PC-9 (cell line): Measurements from ENCODE around the gene SLC41A3. TPM values are rescaled to one million over a fixed set of nuclear protein-coding genes. Genes with fewer than 3 reads are reported as not detected.

Source experiments
- BruUV-seq: library from RNA; stranded (reverse); fragments of 400-500 nt; replicated peaks from 2 replicates; lab custom pipeline; 2021; lab: Mats Ljungman, UMichigan
- CTCF ChIA-PET: fragments of 300-600 bp; sonication (Branson Sonifier 250); formaldehyde crosslinking; loops from one replicate; lab custom pipeline; 2022; ENCODE audit warnings: antibody characterized with exemption; lab: Charles Lee
- POLR2A ChIA-PET: fragments of 300-600 bp; sonication (Branson Sonifier 250); formaldehyde crosslinking; loops from one replicate; lab custom pipeline; 2022; ENCODE audit warnings: antibody characterized with exemption; ENCODE audit not compliant: unreplicated experiment; lab: Charles Lee
- DNase-seq, 2 experiments: peaks; one replicate each; pipeline versions ENCODE4 v3.0.0 to v3.0.0-alpha.2; 2015 to 2022; ENCODE audit warnings: mixed read lengths in 1 of 2
- H2AFZ ChIP-seq: fragments of 200-600 bp; sonication (generic); 2 replicates; pipeline ENCODE4 v1.8.1; 2017; ENCODE audit warnings: antibody characterized with exemption
- H3F3A ChIP-seq: fragments of 200-600 bp; sonication (generic); 2 replicates; pipeline ENCODE4 v1.8.1; 2017; ENCODE audit warnings: antibody characterized with exemption, mild to moderate bottlenecking, low read depth; ENCODE audit not compliant: insufficient read depth
- H3K27ac ChIP-seq: fragments of 200-600 bp; sonication (generic); 2 replicates; pipeline ENCODE4 v1.6.1; 2016; ENCODE audit warnings: mixed run types
- H3K27me3 ChIP-seq: fragments of 200-600 bp; sonication (generic); 2 replicates; pipeline ENCODE4 v1.6.1; 2016; ENCODE audit warnings: low read depth, mixed run types; ENCODE audit not compliant: insufficient read depth
- H3K36me3 ChIP-seq: fragments of 200-600 bp; sonication (generic); 2 replicates; pipeline ENCODE4 v1.6.1; 2016; ENCODE audit warnings: low read depth, mixed run types
- H3K4me1 ChIP-seq: fragments of 200-600 bp; sonication (generic); replicated peaks from 2 replicates; pipeline ENCODE4 v1.6.1; 2016; ENCODE audit warnings: mixed run types; ENCODE audit not compliant: insufficient read depth
- H3K4me2 ChIP-seq: fragments of 200-600 bp; sonication (generic); 2 replicates; pipeline ENCODE4 v1.6.1; 2017; ENCODE audit warnings: mixed run types
- H3K4me3 ChIP-seq: fragments of 200-600 bp; sonication (generic); 2 replicates; pipeline ENCODE4 v1.6.1; 2016; ENCODE audit warnings: mixed run types
- H3K79me2 ChIP-seq: fragments of 200-600 bp; sonication (generic); 2 replicates; pipeline ENCODE4 v1.6.1; 2017; ENCODE audit warnings: low read depth, mixed run types
- H3K9me2 ChIP-seq: fragments of 200-600 bp; sonication (generic); 2 replicates; pipeline ENCODE4 v1.8.1; 2017; ENCODE audit warnings: mild to moderate bottlenecking; ENCODE audit not compliant: insufficient read depth
- H3K9me3 ChIP-seq: fragments of 200-600 bp; sonication (generic); 2 replicates; pipeline ENCODE4 v1.8.1; 2016; ENCODE audit warnings: low read depth; ENCODE audit not compliant: insufficient read depth
- H4K20me1 ChIP-seq: fragments of 200-600 bp; sonication (generic); 2 replicates; pipeline ENCODE4 v1.8.1; 2017; ENCODE audit not compliant: insufficient read depth
- EZH2 ChIP-seq: fragments of 200-600 bp; sonication (generic); IDR thresholded peaks from 2 replicates; pipeline ENCODE4 v1.8.0; 2017; ENCODE audit warnings: antibody characterized with exemption, low read depth
- intact Hi-C: fragments of 100-400 bp; cut with micrococcal nuclease; formaldehyde crosslinking; loops from one replicate; pipeline ENCODE4 v1.10.0; 2022; ENCODE audit not compliant: unreplicated experiment
- total RNA-seq: library from RNA; stranded (reverse); gene quantifications from 2 replicates; pipeline ENCODE4 v1.2.3, GENCODE V29; 2021
- TF ChIP-seq, protein P1 (sequence below): fragments of 200-600 bp; sonication (generic); conservative IDR thresholded peaks from 2 replicates; pipeline ENCODE4 v1.6.1; 2017; ENCODE audit warnings: mixed run types, antibody characterized with exemption, mild to moderate bottlenecking, moderate library complexity

The SLC41A3 gene
- total RNA-seq, 1 experiment from 2014 or later: 67.0 TPM

DNA sequence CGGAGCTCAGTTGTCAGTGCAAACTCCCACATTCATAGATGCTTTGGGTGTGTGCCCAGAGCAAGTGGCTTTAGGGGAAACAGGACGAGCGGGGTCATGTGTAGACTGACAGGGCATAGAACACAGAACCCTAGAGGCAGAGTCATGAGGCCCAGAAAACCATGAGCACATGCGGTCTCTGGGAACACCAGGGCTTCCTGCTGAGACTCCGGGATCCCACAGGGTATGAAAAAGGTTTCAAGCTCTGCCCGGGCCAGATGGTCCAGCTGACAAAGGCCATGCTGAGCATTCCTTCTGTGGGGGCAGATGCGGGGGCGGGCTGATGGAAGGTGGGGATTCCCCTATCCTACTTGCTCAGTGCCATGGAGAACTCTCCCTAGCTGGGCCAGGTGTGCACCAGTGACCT, 70.2 kb downstream of the SLC41A3 start:
- Histone ChIP-seq H3K9me3 (no peaks in the 10 kb centered on the region), H3K4me2 (no peak overlapping the region), H4K20me1 (no peaks in the 10 kb centered on the region), H3K27ac (no peak overlapping the region), H3K36me3 (no peaks in the 10 kb centered on the region), H3K79me2 (no peaks in the 10 kb centered on the region), H3F3A (no peaks in the 10 kb centered on the region), H3K4me1 (no peaks in the 10 kb centered on the region), H3K9me2 (no peaks in the 10 kb centered on the region), H3K4me3 (no peak overlapping the region), H2AFZ (no peak overlapping the region), H3K27me3 (no peaks in the 10 kb centered on the region)
- intact Hi-C loops: no loop called here
- no TSS peak for BruUV-seq
- CTCF ChIA-PET: no interaction called here
- TF ChIP-seq, protein P1, sequence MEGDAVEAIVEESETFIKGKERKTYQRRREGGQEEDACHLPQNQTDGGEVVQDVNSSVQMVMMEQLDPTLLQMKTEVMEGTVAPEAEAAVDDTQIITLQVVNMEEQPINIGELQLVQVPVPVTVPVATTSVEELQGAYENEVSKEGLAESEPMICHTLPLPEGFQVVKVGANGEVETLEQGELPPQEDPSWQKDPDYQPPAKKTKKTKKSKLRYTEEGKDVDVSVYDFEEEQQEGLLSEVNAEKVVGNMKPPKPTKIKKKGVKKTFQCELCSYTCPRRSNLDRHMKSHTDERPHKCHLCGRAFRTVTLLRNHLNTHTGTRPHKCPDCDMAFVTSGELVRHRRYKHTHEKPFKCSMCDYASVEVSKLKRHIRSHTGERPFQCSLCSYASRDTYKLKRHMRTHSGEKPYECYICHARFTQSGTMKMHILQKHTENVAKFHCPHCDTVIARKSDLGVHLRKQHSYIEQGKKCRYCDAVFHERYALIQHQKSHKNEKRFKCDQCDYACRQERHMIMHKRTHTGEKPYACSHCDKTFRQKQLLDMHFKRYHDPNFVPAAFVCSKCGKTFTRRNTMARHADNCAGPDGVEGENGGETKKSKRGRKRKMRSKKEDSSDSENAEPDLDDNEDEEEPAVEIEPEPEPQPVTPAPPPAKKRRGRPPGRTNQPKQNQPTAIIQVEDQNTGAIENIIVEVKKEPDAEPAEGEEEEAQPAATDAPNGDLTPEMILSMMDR: no peak
- TF ChIP-seq EZH2: no peak
- no peak for DNase-seq
- POLR2A ChIA-PET: no interaction called here

- H3K36me3 ChIP-seq: no peaks in the 10 kb centered on the region
- ChIA-PET POLR2A (no interaction called here), CTCF (no interaction called here)
- H3K27me3 ChIP-seq: no peaks in the 10 kb centered on the region
- no peak overlapping the region for H3K4me3 ChIP-seq
- H4K20me1 ChIP-seq: no peaks in the 10 kb centered on the region
- no peaks in the 10 kb centered on the region for H3F3A ChIP-seq
- H3K4me2 ChIP-seq: no peak overlapping the region
- H2AFZ ChIP-seq: no peak overlapping the region
- no peaks in the 10 kb centered on the region for H3K9me2 ChIP-seq
- no peaks in the 10 kb centered on the region for H3K79me2 ChIP-seq
- intact Hi-C loops: no loop called here
- no peak overlapping the region for H3K27ac ChIP-seq
- no peaks in the 10 kb centered on the region for H3K9me3 ChIP-seq
- DNase-seq: no peak
- BruUV-seq: no TSS peak
- H3K4me1 ChIP-seq: no peaks in the 10 kb centered on the region
- TF ChIP-seq EZH2: no peak
- TF ChIP-seq, protein P1: no peak
Measured at GRCh38 chr3:126009181-126009580, 74.7 kb downstream of the SLC41A3 start.

GRCh38 chr3:126008219-126008618, 75.7 kb downstream of the SLC41A3 start:
- no peak overlapping the region for H3K4me3 ChIP-seq
- intact Hi-C loops: no loop called here
- no peak for DNase-seq
- ChIA-PET POLR2A (no interaction called here), CTCF (no interaction called here)
- no peaks in the 10 kb centered on the region for H3F3A ChIP-seq
- no peaks in the 10 kb centered on the region for H3K9me3 ChIP-seq
- no peaks in the 10 kb centered on the region for H3K4me1 ChIP-seq
- no peaks in the 10 kb centered on the region for H3K9me2 ChIP-seq
- no TSS peak for BruUV-seq
- no peaks in the 10 kb centered on the region for H3K27me3 ChIP-seq
- H3K4me2 ChIP-seq: no peak overlapping the region
- no peaks in the 10 kb centered on the region for H3K79me2 ChIP-seq
- H2AFZ ChIP-seq: no peak overlapping the region
- H3K27ac ChIP-seq: no peak overlapping the region
- H4K20me1 ChIP-seq: no peaks in the 10 kb centered on the region
- no peaks in the 10 kb centered on the region for H3K36me3 ChIP-seq
- TF ChIP-seq EZH2: no peak
- TF ChIP-seq, protein P1: no peak
